Kidney (tissue), 14 donors: ENCODE results near the gene TMEM134. TPM values are rescaled to one million over a fixed set of nuclear protein-coding genes. Genes with fewer than 3 reads are reported as not detected.

Source experiments
- DNase-seq, 5 donors: peaks; one replicate each; pipeline ENCODE4 v3.0.0-alpha.2; 2013 to 2020
- FAIRE-seq: peaks from 2 replicates; lab custom pipeline; 2012; peaks lifted over from hg19 to GRCh38; lab: Jason Lieb, UNC
- H3K27ac ChIP-seq, 2 donors: one replicate each; pipeline ENCODE4 v1.7.0; 2013; ENCODE audit warnings: low read depth in 2 of 2, low read length in 2 of 2, inconsistent platforms in 1 of 2
- H3K27me3 ChIP-seq: one replicate; pipeline ENCODE4 v1.7.1; 2013; ENCODE audit warnings: low read length, inconsistent platforms; ENCODE audit not compliant: control insufficient read depth, insufficient read depth
- H3K36me3 ChIP-seq, 3 donors: one replicate each; pipeline versions ENCODE4 v1.7.0 to v1.7.1; 2013; ENCODE audit warnings: low read length in 3 of 3, control low read depth in 1 of 3, inconsistent platforms in 1 of 3; ENCODE audit not compliant: insufficient read depth in 3 of 3, control insufficient read depth in 2 of 3
- H3K4me1 ChIP-seq, 3 donors: one replicate each; pipeline versions ENCODE4 v1.7.0 to v1.7.1; 2013; ENCODE audit warnings: low read length in 3 of 3, inconsistent platforms in 1 of 3, low read depth in 1 of 3; ENCODE audit not compliant: control insufficient read depth in 2 of 3, insufficient read depth in 2 of 3
- H3K4me3 ChIP-seq, 3 donors: one replicate each; pipeline versions ENCODE4 v1.7.0 to v1.8.1; 2013; ENCODE audit warnings: low read length in 3 of 3, control low read depth in 1 of 3, inconsistent platforms in 1 of 3
- H3K9ac ChIP-seq, 3 donors: one replicate each; pipeline versions ENCODE4 v1.7.0 to v1.7.1; 2013; ENCODE audit warnings: low read length in 3 of 3, control low read depth in 1 of 3, inconsistent platforms in 1 of 3
- H3K9me3 ChIP-seq, 3 donors: one replicate each; pipeline versions ENCODE4 v1.7.0 to v1.7.1; 2013; ENCODE audit warnings: low read length in 3 of 3, control low read depth in 1 of 3, inconsistent platforms in 1 of 3; ENCODE audit not compliant: control insufficient read depth in 2 of 3, insufficient read depth in 1 of 3
- intact Hi-C: fragments of 100-400 bp; cut with DNase I; formaldehyde crosslinking; loops from one replicate; pipeline ENCODE4 v1.11.1; 2022
- polyA plus RNA-seq: library from polyadenylated mRNA; stranded (reverse); fragments of 350-450 nt; fragmentation: Illumina TruSeq; extraction: RNeasy Lipid Tissue Mini Kit (QIAGEN cat#74804); gene quantifications from one replicate; pipeline ENCODE4 v1.2.3, GENCODE V29; 2014; ENCODE audit warnings: low read depth, low replicate concordance; ENCODE audit not compliant: insufficient read depth
- total RNA-seq: library from RNA; stranded (reverse); fragmentation: NEBNext Ultra II Directional; extraction: Animal tissue kit (Norgen Biotek cat#: 25700); gene quantifications from one replicate; pipeline ENCODE4 v1.2.1, GENCODE V29; 2021
- TF ChIP-seq, protein P1 (sequence below): IDR thresholded peaks from 3 replicates; pipeline ENCODE4 v1.5.1; 2012; ENCODE audit warnings: mild to moderate bottlenecking, moderate library complexity, borderline replicate concordance; ENCODE audit not compliant: insufficient read depth; ENCODE audit errors: extremely low read depth
- donor health status: control.
- donor health status: control.
- donor health status: control.
- donor health status: control.
- donor health status: control.
- donor health status: DM: yes; HTN: yes; CAD: no.
- donor health status: Normal renal cell carcinoma (clear cell type).

Gene TMEM134
- total and polyA plus RNA-seq, 2 donors from 2014 or later: 65.5 to 127 TPM

- no peak for FAIRE-seq
- peaks cover 0 to 31% (median 21%) of the 10 kb centered on the region in 3 donors for H3K4me1 ChIP-seq
These were observed 37.5 kb upstream of the TMEM134 start for GRCh38 chr11:67506426-67507051.

GRCh38 chr11:67505605-67506396 lies 36.8 kb upstream of the TMEM134 start:
- Histone ChIP-seq H3K9me3 (no peaks in the 10 kb centered on the region), H3K27ac (peak overlapping the region; percentile 97 to 98), H3K36me3 (peaks cover 0 to 15% (median 5%) of the 10 kb centered on the region in 3 donors), H3K27me3 (no peaks in the 10 kb centered on the region), H3K4me3 (peak overlapping the region in 2 of 3 donors; percentile 78), H3K9ac (peak overlapping the region in 1 of 3 donors; percentile 87), H3K4me1 (peaks cover 0 to 31% (median 21%) of the 10 kb centered on the region in 3 donors)
- FAIRE-seq: no peak
- TF ChIP-seq, protein P1, sequence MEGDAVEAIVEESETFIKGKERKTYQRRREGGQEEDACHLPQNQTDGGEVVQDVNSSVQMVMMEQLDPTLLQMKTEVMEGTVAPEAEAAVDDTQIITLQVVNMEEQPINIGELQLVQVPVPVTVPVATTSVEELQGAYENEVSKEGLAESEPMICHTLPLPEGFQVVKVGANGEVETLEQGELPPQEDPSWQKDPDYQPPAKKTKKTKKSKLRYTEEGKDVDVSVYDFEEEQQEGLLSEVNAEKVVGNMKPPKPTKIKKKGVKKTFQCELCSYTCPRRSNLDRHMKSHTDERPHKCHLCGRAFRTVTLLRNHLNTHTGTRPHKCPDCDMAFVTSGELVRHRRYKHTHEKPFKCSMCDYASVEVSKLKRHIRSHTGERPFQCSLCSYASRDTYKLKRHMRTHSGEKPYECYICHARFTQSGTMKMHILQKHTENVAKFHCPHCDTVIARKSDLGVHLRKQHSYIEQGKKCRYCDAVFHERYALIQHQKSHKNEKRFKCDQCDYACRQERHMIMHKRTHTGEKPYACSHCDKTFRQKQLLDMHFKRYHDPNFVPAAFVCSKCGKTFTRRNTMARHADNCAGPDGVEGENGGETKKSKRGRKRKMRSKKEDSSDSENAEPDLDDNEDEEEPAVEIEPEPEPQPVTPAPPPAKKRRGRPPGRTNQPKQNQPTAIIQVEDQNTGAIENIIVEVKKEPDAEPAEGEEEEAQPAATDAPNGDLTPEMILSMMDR: peak; percentile 98
- intact Hi-C loops: no loop called here
- DNase-seq: peak; percentile 86 to 97 (median 91)

More at GRCh38 chr11:67506426-67507051, 37.5 kb upstream of the TMEM134 start:
- intact Hi-C loops: no loop called here
- Histone ChIP-seq H3K27ac (peak overlapping the region; percentile 97 to 98), H3K36me3 (peaks cover 0 to 10% (median 3%) of the 10 kb centered on the region in 3 donors), H3K9me3 (no peaks in the 10 kb centered on the region), H3K9ac (peak overlapping the region in 1 of 3 donors; percentile 87), H3K4me3 (peak overlapping the region in 2 of 3 donors; percentile 78 to 86), H3K27me3 (no peaks in the 10 kb centered on the region)
- TF ChIP-seq, protein P1: no peak
- peak in 1 of 5 donors; percentile 81 for DNase-seq

DNA sequence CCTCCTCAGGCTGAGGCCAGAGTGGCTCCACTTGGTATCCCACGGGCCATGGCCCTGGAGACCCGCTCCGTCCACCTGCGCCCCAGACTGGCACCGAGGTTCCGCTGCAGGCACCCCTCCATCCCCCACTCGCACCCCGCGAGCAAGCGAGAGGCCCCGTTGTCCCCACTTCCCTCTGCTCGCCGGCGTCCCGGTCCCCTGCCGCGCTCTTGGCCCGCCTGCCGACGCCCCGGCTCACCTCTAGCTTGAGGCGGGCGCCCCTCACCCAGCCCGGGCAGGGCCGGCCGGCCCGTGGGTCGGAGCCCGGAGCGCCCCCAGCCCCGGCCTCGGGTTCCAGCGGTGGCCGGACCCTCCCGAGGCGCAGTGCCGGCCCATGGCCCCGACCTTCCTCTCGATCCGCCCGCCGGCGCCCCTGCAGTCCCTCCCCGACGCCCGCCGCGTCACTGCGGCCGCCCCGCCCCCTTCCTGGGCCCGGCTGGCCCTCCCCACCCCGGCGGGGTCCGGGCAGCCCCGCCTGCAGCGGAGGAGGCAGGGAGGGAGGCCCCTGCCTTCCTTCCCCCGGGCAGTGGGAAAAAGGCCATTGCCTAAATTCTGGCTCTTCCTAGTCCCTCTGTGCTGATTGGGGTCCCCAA lies 36.0 kb upstream of the TMEM134 start, which contains the start of gene PITPNM1:
PITPNM1 (minus strand) TSS at position 414 of the 632 bp plus-strand sequence. CDS start 1,183 bp downstream, outside the sequence.
- FAIRE-seq (no peak), DNase-seq (peak; percentile 67 to 94 (median 83))
- intact Hi-C loops: no loop called here

More for the DNA sequence above, 36.0 kb upstream of the TMEM134 start, which contains the start of gene PITPNM1:
- TF ChIP-seq, protein P1: no peak
- Histone ChIP-seq H3K9me3 (no peaks in the 10 kb centered on the region), H3K4me3 (peak within 1 kb of the TSS; percentile 41 to 78 (median 75)), H3K4me1 (peaks cover 0 to 31% (median 21%) of the 10 kb centered on the region in 3 donors), H3K27ac (peak within 1 kb of the TSS; percentile 97 to 98), H3K9ac (peak within 1 kb of the TSS; percentile 6 to 87 (median 22)), H3K27me3 (no peaks in the 10 kb centered on the region), H3K36me3 (peaks cover 0 to 15% (median 8%) of the 10 kb centered on the region in 3 donors)
